Frontal cortex (tissue), 4 donors: ENCODE results near the gene LACRT. TPM values are rescaled to one million over a fixed set of nuclear protein-coding genes. Genes with fewer than 3 reads are reported as not detected.
"Not testable (repeated sequence)": the region's sequence is repeated elsewhere in the genome, so short reads cannot be mapped to it uniquely, and the experiment has no call there.

Experiments used
- DNase-seq, 2 donors: peaks; one replicate each; pipeline ENCODE4 v3.0.0; 2012; ENCODE audit warnings: low spot score in 2 of 2
- FAIRE-seq: peaks from 2 replicates; lab custom pipeline; 2012; peaks lifted over from hg19 to GRCh38; lab: Jason Lieb, UNC
- total RNA-seq: library from RNA; depleted of rRNA; stranded (reverse); fragments of >200 nt; gene quantifications from one replicate; pipeline ENCODE4 v1.2.3, GENCODE V29; 2014
- donor health status: control.
- donor health status: control.
- donor health status: control.

Gene LACRT
- not detected for total RNA-seq

- FAIRE-seq (no peak), DNase-seq (no peak)
Observed at GRCh38 chr12:54634795-54635194, at the start of gene LACRT. LACRT (minus strand) TSS chr12:54634895; CDS start chr12:54634841, 54 bp downstream.

GRCh38 chr12:54683398-54683797 lies 48.7 kb upstream of the LACRT start:
- DNase-seq (no peak), FAIRE-seq (no peak)

GRCh38 chr12:54682674-54683073 lies 48.0 kb upstream of the LACRT start:
- FAIRE-seq: no peak
- DNase-seq: no peak

- FAIRE-seq (no peak), DNase-seq (no peak)
Observed at GRCh38 chr12:54680374-54680773, 45.7 kb upstream of the LACRT start.

GRCh38 chr12:54678131-54678530 lies 43.4 kb upstream of the LACRT start:
- DNase-seq: no peak
- FAIRE-seq: no peak

GRCh38 chr12:54667945-54668344 lies 33.2 kb upstream of the LACRT start:
- no peak for FAIRE-seq

GRCh38 chr12:54666008-54666407 lies 31.3 kb upstream of the LACRT start:
- DNase-seq: no peak
- no peak for FAIRE-seq

More at GRCh38 chr12:54667945-54668344, 33.2 kb upstream of the LACRT start:
- no peak for DNase-seq

- DNase-seq, FAIRE-seq: not testable (repeated sequence)
Observed at GRCh38 chr12:54665022-54665635, 30.4 kb upstream of the LACRT start.

GRCh38 chr12:54663603-54664002 lies 28.9 kb upstream of the LACRT start:
- FAIRE-seq (peak; percentile 88), DNase-seq (no peak)

- FAIRE-seq (no peak), DNase-seq (no peak)
Observed at GRCh38 chr12:54662026-54662425, 27.3 kb upstream of the LACRT start.

- FAIRE-seq (no peak), DNase-seq (no peak)
Observed at GRCh38 chr12:54661048-54661447, 26.4 kb upstream of the LACRT start.

GRCh38 chr12:54660320-54660962 lies 25.7 kb upstream of the LACRT start:
- FAIRE-seq: no peak
- DNase-seq: no peak

- DNase-seq: no peak
- FAIRE-seq: no peak
Observed at GRCh38 chr12:54658306-54659264, 23.9 kb upstream of the LACRT start.

- DNase-seq: no peak
Observed at GRCh38 chr12:54657105-54657607, 22.5 kb upstream of the LACRT start.

GRCh38 chr12:54654926-54655325 lies 20.2 kb upstream of the LACRT start:
- no peak for FAIRE-seq
- DNase-seq: no peak

More at GRCh38 chr12:54657105-54657607, 22.5 kb upstream of the LACRT start:
- no peak for FAIRE-seq

- DNase-seq: no peak
- FAIRE-seq: no peak
Observed at GRCh38 chr12:54653025-54653424, 18.3 kb upstream of the LACRT start.

GRCh38 chr12:54650889-54651288 lies 16.2 kb upstream of the LACRT start:
- no peak for DNase-seq
- FAIRE-seq: no peak

GRCh38 chr12:54650409-54650808 lies 15.7 kb upstream of the LACRT start:
- no peak for DNase-seq
- FAIRE-seq: no peak

- no peak for DNase-seq
- FAIRE-seq: no peak
Observed at GRCh38 chr12:54649825-54650224, 15.1 kb upstream of the LACRT start.

GRCh38 chr12:54648265-54648664 lies 13.6 kb upstream of the LACRT start, which contains the start of gene DCD:
DCD (minus strand) TSS chr12:54648365; CDS start chr12:54648303, 62 bp downstream.
- FAIRE-seq (no peak), DNase-seq (no peak)
